Measurements from ENCODE around the gene HACD4. TPM values are rescaled to one million over a fixed set of nuclear protein-coding genes. Genes with fewer than 3 reads are reported as not detected.
A peak's percentile ranks its signal among the peaks of the same experiment; 100 is the strongest.
"Not testable (repeated sequence)": the region's sequence is repeated elsewhere in the genome, so short reads cannot be mapped to it uniquely, and the experiment has no call there.

The HACD4 gene
- total and polyA plus RNA-seq, 3 donors from 2014 or later: 1.9 to 2.8 (median 2.0) TPM

DNA sequence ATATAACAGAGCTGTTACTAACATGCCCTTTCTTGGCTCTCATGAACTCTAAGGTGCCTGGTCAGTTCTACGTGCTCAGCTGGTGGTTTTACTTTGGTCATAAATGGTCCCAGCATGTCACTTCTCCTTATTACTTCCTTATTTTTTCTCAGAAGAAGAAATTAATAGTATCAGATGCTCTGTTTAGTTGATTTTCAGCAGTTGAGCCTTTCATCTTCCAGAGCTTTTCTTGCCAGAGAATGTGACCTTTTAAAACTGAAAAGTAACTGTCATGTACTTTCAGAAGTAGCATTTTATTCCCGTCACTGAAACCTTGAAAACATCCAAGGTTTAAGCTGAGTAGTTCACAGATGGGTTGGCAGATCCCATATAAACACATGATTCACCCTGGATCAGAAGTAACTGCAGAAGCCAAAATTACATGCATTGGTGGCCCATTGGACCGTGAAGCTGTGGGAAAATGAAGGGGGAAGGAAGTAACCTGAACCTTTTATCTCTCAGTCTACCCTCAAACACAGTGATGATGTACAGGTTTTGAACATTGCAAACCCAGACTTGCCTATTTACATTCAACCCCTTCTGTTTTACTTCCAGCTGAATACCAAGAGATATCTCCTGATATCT, 50.5 kb downstream of the HACD4 start:
- intact Hi-C loops (cut with DNase I; ENCODE audit: low total_unique reads): no loop called here
- TF ChIP-seq POLR2A (IDR thresholded peaks at IDR 0.05): no peak
- TF ChIP-seq, protein P1, sequence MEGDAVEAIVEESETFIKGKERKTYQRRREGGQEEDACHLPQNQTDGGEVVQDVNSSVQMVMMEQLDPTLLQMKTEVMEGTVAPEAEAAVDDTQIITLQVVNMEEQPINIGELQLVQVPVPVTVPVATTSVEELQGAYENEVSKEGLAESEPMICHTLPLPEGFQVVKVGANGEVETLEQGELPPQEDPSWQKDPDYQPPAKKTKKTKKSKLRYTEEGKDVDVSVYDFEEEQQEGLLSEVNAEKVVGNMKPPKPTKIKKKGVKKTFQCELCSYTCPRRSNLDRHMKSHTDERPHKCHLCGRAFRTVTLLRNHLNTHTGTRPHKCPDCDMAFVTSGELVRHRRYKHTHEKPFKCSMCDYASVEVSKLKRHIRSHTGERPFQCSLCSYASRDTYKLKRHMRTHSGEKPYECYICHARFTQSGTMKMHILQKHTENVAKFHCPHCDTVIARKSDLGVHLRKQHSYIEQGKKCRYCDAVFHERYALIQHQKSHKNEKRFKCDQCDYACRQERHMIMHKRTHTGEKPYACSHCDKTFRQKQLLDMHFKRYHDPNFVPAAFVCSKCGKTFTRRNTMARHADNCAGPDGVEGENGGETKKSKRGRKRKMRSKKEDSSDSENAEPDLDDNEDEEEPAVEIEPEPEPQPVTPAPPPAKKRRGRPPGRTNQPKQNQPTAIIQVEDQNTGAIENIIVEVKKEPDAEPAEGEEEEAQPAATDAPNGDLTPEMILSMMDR (IDR thresholded peaks at IDR 0.05): no peak
- 35 to 37% methylated on average over 3 of the region's 3 CpGs for WGBS, 2 donors
- DNase-seq: no peak
- H3K27ac ChIP-seq: peak overlapping the region in 1 of 2 donors; percentile 42
- H3K9me3 ChIP-seq: no peaks in the 10 kb centered on the region
- peaks cover 3% of the 10 kb centered on the region for H3K4me1 ChIP-seq
- no peak overlapping the region for H3K4me3 ChIP-seq
- H3K27me3 ChIP-seq: no peaks in the 10 kb centered on the region
- no peaks in the 10 kb centered on the region for H3K36me3 ChIP-seq (ENCODE audit: low read depth, missing control alignments)

DNA sequence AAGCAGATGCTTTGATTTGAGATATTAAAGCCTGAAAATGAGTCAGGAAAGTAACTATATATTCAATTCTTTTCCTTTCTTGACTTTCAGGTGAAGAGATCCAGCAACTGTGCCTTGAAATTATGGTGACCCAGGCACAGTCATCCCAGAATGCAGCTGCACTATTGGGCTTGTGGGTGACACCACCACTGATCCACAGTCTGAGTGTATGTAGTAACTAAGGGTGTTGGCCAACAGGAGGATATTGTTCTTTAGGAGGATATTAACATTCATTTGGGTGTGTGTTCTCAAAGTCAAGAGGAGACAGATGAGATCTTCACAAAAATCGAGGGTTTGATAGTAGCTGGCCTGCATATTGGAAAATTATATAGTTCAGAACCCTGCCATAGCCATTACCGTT, 53.2 kb downstream of the HACD4 start:
- H3K27ac ChIP-seq: no peak overlapping the region
- intact Hi-C loops (cut with DNase I; ENCODE audit: low total_unique reads): no loop called here
- no peak overlapping the region for H3K4me3 ChIP-seq
- H3K27me3 ChIP-seq: no peaks in the 10 kb centered on the region
- no peak for TF ChIP-seq POLR2A (IDR thresholded peaks at IDR 0.05)
- TF ChIP-seq, protein P1 (IDR thresholded peaks at IDR 0.05): no peak
- no peak for DNase-seq
- peaks cover 3% of the 10 kb centered on the region for H3K4me1 ChIP-seq
- no peaks in the 10 kb centered on the region for H3K9me3 ChIP-seq
- 88 to 94% methylated on average over 2 of the region's 2 CpGs for WGBS, 2 donors
- H3K36me3 ChIP-seq (ENCODE audit: low read depth, missing control alignments): no peaks in the 10 kb centered on the region

DNA sequence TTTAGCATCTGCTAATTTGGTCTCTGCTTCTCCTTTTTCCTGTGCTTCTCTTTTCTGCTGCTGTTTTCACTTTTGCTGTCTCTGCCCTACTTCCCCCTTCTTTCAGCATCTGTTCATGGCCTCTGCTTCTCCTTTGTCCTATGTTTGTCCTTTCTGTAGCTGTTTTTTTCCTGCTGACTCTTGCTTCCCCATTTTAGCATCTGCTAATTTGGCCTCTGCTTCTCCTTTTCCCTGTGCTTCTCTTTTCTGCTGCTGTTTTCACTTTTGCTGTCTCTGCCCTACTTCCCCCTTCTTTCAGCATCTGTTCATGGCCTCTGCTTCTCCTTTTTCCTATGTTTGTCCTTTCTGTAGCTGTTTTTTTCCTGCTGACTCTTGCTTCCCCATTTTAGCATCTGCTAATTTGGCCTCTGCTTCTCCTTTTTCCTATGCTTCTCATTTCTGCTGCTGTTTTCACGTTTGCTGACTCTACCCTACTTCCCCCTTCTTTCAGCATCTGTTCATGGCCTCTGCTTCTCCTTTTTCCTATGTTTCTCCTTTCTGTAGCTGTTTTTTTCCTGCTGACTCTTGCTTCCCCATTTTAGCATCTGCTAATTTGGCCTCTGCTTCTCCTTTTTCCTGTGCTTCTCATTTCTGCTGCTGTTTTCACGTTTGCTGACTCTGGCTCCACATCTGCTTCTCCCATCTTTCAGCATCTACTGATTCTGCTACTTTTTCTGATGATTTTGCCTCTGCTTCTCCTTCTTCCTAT, 57.1 kb downstream of the HACD4 start:
- H3K27ac ChIP-seq; H3K27me3 ChIP-seq; H3K4me3 ChIP-seq; intact Hi-C loops (cut with DNase I; ENCODE audit: low total_unique reads); H3K9me3 ChIP-seq; H3K4me1 ChIP-seq; DNase-seq; H3K36me3 ChIP-seq (ENCODE audit: low read depth, missing control alignments): not testable (repeated sequence)
- 79 to 84% methylated on average over 2 of the region's 2 CpGs for WGBS, 2 donors

DNA sequence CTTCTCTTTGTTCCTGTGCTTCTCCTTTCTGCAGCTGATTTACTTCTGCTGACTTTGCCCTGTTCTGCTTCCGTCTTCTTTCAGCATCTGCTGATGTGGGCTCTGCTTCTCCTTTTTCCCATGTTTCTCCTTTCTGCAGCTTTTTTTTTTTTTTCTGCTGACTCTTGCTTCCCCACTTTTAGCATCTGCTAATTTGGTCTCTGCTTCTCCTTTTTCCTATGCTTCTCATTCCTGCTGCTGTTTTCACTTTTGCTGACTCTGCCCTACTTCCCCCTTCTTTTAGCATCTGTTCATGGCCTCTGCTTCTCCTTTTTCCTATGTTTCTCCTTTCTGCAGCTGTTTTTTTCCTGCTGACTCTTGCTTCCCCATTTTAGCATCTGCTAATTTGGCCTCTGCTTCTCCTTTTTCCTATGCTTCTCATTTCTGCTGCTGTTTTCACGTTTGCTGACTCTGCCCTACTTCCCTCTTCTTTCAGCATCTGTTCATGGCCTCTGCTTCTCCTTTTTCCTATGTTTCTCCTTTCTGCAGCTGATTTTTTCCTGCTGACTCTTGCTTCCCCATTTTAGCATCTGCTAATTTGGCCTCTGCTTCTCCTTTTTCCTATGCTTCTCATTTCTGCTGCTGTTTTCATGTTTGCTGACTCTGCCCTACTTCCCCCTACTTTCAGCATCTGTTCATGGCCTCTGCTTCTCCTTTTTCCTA, 58.0 kb downstream of the HACD4 start:
- H3K4me1 ChIP-seq; intact Hi-C loops (cut with DNase I; ENCODE audit: low total_unique reads); H3K9me3 ChIP-seq; H3K27ac ChIP-seq; H3K4me3 ChIP-seq; H3K27me3 ChIP-seq; H3K36me3 ChIP-seq (ENCODE audit: low read depth, missing control alignments); DNase-seq: not testable (repeated sequence)
- 78 to 85% methylated on average over 2 of the region's 2 CpGs for WGBS, 2 donors

DNA sequence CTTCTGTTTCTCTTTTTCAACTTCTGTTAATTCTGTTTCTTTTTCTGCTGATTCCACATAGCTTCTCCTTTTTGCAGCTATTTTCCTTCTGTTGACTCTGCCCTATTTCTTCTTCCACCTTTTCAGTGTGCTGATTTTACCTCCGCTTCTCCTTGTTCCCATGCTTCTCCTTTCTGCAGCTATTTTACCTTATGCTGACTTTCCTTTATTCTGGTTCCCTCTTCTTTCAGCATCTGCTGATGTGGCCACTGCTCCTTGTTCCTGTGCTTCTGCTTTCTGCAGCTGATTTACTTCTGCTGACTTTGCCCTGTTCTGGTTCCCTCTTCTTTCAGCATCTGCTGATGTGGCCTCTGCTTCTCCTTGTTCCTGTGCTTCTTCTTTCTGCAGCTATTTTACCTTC, 58.8 kb downstream of the HACD4 start:
- H3K36me3 ChIP-seq (ENCODE audit: low read depth, missing control alignments): no peaks in the 10 kb centered on the region
- 94% methylated on average over 1 of the region's 1 CpG for WGBS, 2 donors
- H3K9me3 ChIP-seq: no peaks in the 10 kb centered on the region
- H3K4me3 ChIP-seq: no peak overlapping the region
- no peak for DNase-seq
- TF ChIP-seq POLR2A (IDR thresholded peaks at IDR 0.05): no peak
- TF ChIP-seq, protein P1 (IDR thresholded peaks at IDR 0.05): no peak
- no peak overlapping the region for H3K27ac ChIP-seq
- no peaks in the 10 kb centered on the region for H3K4me1 ChIP-seq
- H3K27me3 ChIP-seq: no peaks in the 10 kb centered on the region
- intact Hi-C loops (cut with DNase I; ENCODE audit: low total_unique reads): no loop called here
